GM13977 (cell line): ENCODE results near the gene CDH4.

Experiments used
- DNase-seq: peaks from one replicate; pipeline ENCODE4 v3.0.0; 2012; ENCODE audit warnings: low spot score
- in situ Hi-C: fragments of 300-500 bp; cut with MboI; formaldehyde crosslinking; loops from one replicate; pipeline ENCODE4 v1.12.0; 2022; ENCODE audit warnings: low sequenced_read_pairs, low pct_unique_long_range_greater_than_20kb, mixed read lengths, inconsistent platforms; ENCODE audit not compliant: unreplicated experiment
- TF ChIP-seq, protein P1 (sequence below): IDR thresholded peaks from 2 replicates; pipeline ENCODE4 v1.5.1; 2012; ENCODE audit warnings: mild to moderate bottlenecking, control low read depth; ENCODE audit not compliant: insufficient read depth; ENCODE audit errors: extremely low read depth, missing control alignments

Gene CDH4

DNA sequence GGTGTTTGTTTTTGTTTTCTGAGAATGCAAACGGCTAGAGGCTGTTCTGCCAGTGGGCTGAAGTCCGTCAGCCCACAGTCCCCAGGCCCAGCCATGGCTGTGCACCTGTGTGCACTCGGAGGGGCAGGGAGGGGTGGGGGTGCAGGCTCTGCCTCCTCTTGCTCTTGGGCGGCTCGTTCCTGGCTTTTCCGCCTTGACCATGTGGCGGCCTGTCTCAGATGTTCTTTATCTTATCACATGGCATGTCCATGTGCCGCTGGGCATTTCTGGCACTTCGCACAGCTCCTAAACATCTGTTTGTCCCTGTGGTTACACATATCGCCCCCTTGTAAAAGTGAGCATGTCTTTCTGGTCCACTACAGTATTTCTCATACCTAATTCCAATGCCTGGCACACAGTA is 137.0 kb downstream of the CDH4 start:
- TF ChIP-seq, protein P1, sequence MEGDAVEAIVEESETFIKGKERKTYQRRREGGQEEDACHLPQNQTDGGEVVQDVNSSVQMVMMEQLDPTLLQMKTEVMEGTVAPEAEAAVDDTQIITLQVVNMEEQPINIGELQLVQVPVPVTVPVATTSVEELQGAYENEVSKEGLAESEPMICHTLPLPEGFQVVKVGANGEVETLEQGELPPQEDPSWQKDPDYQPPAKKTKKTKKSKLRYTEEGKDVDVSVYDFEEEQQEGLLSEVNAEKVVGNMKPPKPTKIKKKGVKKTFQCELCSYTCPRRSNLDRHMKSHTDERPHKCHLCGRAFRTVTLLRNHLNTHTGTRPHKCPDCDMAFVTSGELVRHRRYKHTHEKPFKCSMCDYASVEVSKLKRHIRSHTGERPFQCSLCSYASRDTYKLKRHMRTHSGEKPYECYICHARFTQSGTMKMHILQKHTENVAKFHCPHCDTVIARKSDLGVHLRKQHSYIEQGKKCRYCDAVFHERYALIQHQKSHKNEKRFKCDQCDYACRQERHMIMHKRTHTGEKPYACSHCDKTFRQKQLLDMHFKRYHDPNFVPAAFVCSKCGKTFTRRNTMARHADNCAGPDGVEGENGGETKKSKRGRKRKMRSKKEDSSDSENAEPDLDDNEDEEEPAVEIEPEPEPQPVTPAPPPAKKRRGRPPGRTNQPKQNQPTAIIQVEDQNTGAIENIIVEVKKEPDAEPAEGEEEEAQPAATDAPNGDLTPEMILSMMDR = no peak
- in situ Hi-C loops = no loop called here
- no peak for DNase-seq

DNA sequence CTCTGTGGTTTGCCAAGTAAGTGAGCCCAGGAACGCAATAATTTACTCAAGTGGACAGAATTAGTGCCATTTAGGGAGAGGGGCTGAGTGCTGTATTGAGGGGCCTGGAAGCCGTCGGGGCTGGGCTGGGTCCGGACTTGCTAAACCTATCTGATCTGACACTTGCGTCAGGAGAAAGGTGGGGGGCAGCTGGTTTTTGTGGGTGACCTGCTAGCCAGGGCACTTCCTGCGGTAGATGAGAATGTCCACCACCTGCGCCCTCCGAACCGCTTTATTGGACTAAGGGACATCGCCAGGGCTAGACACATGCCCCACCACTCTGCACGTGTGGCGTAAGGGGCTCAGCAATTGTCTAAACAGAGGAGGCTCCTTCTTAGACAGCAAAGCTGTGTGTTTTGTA is 139.1 kb downstream of the CDH4 start:
- no peak for DNase-seq
- TF ChIP-seq, protein P1 = no peak
- in situ Hi-C loops = no loop called here

DNA sequence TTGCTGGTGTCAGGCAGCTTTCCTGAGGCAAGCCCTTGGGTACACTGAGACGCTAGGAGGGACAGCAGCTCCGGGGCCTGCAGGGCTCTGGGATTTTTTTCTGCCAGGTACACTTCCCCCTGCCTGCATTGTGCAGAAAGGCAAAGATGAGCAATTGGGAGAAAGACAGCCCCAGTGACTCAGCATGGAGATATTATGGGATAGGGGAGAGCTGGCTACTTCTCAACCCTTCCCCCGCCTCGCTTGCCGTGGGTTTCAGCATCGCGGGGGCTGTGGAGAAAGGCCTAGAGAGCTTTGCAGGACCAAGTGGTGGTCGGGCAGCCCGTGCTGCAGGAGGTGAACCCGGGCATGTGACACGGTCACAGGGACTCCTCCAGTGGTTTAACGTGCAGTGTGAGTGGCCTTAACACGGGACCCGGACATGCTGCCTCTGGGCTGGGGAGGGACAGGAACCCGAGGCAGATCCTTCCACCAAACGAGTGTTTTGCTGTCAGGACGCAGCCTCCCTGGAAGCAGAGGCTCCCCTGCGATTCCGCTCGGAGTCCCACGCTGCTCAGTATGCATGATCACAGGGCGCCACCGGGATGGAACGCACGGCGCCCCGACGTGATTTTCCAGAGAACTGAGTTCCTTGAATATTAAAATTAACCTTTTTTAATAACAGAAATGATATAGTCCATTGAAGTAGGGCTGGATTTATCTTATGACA is 139.9 kb downstream of the CDH4 start:
- DNase-seq = no peak
- TF ChIP-seq, protein P1 = no peak
- in situ Hi-C loops = no loop called here

DNA sequence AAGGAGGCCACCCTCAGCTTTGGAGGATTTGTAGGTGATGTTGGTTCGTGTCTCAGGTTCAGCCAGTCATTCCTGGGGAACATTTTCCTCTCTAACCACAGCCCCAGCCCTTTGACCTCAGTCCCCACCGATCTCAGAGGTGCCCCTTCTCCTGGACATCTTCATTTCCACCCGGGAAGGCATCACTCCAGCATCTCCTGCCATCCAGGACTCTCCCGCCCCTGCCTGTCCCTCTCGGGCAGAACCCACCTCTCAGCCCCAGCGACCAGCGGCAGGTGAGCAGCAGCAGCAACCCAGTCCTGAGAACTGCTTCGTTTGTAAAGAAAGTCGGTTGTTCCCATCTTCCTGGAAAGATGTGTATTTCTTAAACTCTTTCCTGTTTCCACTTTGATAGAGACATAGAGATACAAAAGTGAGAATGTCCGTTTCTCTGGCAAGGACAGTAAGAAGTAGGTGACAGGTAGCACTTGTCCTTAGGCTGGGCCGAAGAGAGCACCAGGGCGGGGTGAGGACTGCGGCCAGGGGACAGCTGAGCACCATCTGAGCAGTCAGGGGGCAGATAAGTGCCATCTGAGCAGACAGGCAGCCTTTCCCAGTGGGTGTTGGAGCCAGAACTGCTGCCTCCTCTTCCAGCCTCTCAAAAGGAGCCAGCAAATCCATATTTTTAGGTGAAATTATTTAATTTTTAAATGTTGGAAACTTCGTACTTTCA is 142.2 kb downstream of the CDH4 start:
- in situ Hi-C loops = no loop called here
- DNase-seq = no peak
- TF ChIP-seq, protein P1 = no peak

DNA sequence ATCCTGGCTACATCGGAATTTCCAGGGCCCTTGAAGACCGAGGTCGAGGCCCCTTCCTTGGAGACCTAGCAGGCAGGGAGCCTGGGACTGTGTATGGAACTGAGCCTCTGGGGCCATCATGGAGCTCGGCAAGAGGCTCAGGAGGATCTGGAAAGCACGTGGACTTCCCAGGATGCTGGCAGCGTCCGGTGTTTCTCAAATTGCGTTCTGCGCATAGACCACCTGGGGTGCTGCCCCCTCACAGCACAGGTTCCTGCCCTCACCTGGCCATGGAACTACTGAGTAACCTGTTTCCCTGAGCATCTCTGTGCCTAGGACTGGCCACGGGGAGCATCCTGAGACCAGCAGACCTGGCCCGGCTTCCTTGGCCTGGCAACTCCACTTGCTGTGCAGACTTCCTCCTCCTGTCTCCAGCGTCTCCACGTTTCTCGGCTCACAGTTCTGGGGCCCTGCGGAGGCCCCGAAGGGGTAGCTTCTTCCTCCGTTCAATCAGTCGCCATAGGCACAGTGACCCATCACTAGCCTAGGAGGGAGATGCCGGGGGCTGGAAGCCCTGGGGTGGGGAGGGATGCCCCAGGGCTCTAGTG is 144.3 kb downstream of the CDH4 start:
- TF ChIP-seq, protein P1 = no peak
- in situ Hi-C loops = no loop called here
- no peak for DNase-seq

DNA sequence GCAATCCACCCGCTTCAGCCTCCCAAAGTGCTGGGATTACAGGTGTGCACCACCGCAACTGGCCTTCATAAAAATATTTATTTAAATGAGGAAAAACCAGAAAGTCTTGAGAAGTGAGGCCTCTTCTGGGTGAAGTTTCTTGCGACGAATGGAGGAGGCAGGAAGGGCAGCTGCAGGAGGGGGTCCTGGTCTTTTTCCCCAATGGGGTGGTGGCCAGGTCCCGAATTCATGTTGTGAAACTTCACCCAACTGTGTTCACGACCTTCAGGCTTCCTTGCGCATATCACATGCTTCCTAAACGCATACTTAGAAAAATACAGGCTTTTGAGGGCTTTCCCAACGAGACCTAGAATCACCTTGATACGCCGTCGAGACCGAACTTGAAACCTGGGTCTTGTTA is 145.1 kb downstream of the CDH4 start:
- TF ChIP-seq, protein P1 = no peak
- no peak for DNase-seq
- in situ Hi-C loops = no loop called here
